Gastrocnemius medialis (tissue), 4 donors: Measurements from ENCODE around the gene CEP83. TPM values are rescaled to one million over a fixed set of nuclear protein-coding genes. Genes with fewer than 3 reads are reported as not detected.

ENCODE experiments used
- ATAC-seq, 2 donors: fragments of 150-250 bp; one replicate each; pipeline ENCODE4 v1.9.1; 2016
- DNase-seq, 2 donors: peaks; one replicate each; pipeline ENCODE4 v3.0.0-alpha.2; 2019
- H3K27ac ChIP-seq, 4 donors: fragments of 200-600 bp; sonication (generic); 1 replicate in 1 of 4; 2 replicates in 3 of 4; pipeline ENCODE4 v1.5.1; 2016 to 2018; ENCODE audit warnings: mild to moderate bottlenecking in 2 of 4, moderate library complexity in 1 of 4
- H3K27me3 ChIP-seq, 3 donors: fragments of 200-600 bp; sonication (generic) in 2 of 3; 1 replicate in 1 of 3; 2 replicates in 2 of 3; pipeline versions ENCODE4 v1.5.1 to v1.6.0; 2016 to 2019; ENCODE audit warnings: mild to moderate bottlenecking in 1 of 3, moderate library complexity in 1 of 3
- H3K36me3 ChIP-seq, 2 donors: fragments of 200-600 bp; sonication (generic) in 1 of 2; one replicate each; pipeline ENCODE4 v1.5.1; 2017 to 2018
- H3K4me1 ChIP-seq, 2 donors: fragments of 200-600 bp; sonication (generic) in 1 of 2; one replicate each; pipeline ENCODE4 v1.5.1; 2016 to 2017; ENCODE audit warnings: mild to moderate bottlenecking in 2 of 2
- H3K4me3 ChIP-seq, 4 donors: fragments of 200-600 bp; sonication (generic) in 3 of 4; 1 replicate in 1 of 4; 2 replicates in 3 of 4; pipeline ENCODE4 v1.5.1; 2016 to 2019; ENCODE audit warnings: mild to moderate bottlenecking in 2 of 4
- H3K9me3 ChIP-seq, 3 donors: fragments of 200-600 bp; sonication (generic) in 2 of 3; 1 replicate in 1 of 3; 2 replicates in 2 of 3; pipeline ENCODE4 v1.5.1; 2016 to 2019
- POLR2A ChIP-seq, 2 donors: fragments of 450-650 bp; IDR thresholded peaks; one replicate each; pipeline ENCODE4 v1.6.1; 2017; ENCODE audit warnings: antibody characterized with exemption in 2 of 2, mild to moderate bottlenecking in 2 of 2, moderate library complexity in 2 of 2
- in situ Hi-C, 4 donors: fragments of 200-750 bp; cut with MboI; loops; one replicate each; pipeline versions ENCODE4 v1.15.0 to v1.8.0; 2017; ENCODE audit warnings: low sequenced_read_pairs in 4 of 4
- intact Hi-C: fragments of 100-400 bp; cut with DNase I; formaldehyde crosslinking; loops from one replicate; pipeline ENCODE4 v1.15.1; 2023; ENCODE audit warnings: low total_unique reads
- total RNA-seq, 4 donors: library from RNA; depleted of rRNA; stranded (reverse); fragments of >200 nt; gene quantifications; one replicate each; pipeline versions ENCODE4 v1.1.0 to v1.2.3, GENCODE V29; 2016
- TF ChIP-seq, protein P1 (sequence below), 5 experiments: fragments of 450-650 bp in 3 of 5; fragments of 200-600 bp in 2 of 5; sonication (generic) in 2 of 5; IDR thresholded peaks in 4 of 5; conservative IDR thresholded peaks in 1 of 5; 1 replicate in 4 of 5; 2 replicates in 1 of 5; pipeline ENCODE4 v1.5.1; 2016 to 2019; ENCODE audit warnings: antibody characterized with exemption in 5 of 5, mild to moderate bottlenecking in 3 of 5, moderate library complexity in 3 of 5

The CEP83 gene, protein sequence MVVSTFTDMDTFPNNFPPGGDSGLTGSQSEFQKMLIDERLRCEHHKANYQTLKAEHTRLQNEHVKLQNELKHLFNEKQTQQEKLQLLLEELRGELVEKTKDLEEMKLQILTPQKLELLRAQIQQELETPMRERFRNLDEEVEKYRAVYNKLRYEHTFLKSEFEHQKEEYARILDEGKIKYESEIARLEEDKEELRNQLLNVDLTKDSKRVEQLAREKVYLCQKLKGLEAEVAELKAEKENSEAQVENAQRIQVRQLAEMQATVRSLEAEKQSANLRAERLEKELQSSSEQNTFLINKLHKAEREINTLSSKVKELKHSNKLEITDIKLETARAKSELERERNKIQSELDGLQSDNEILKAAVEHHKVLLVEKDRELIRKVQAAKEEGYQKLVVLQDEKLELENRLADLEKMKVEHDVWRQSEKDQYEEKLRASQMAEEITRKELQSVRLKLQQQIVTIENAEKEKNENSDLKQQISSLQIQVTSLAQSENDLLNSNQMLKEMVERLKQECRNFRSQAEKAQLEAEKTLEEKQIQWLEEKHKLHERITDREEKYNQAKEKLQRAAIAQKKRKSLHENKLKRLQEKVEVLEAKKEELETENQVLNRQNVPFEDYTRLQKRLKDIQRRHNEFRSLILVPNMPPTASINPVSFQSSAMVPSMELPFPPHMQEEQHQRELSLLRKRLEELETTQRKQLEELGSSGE
- total RNA-seq, result 10 to 100 TPM in 2 of 4 donors, 1 to 10 TPM in 2; 3.5 to 19.5 (median 11.2) TPM

DNA sequence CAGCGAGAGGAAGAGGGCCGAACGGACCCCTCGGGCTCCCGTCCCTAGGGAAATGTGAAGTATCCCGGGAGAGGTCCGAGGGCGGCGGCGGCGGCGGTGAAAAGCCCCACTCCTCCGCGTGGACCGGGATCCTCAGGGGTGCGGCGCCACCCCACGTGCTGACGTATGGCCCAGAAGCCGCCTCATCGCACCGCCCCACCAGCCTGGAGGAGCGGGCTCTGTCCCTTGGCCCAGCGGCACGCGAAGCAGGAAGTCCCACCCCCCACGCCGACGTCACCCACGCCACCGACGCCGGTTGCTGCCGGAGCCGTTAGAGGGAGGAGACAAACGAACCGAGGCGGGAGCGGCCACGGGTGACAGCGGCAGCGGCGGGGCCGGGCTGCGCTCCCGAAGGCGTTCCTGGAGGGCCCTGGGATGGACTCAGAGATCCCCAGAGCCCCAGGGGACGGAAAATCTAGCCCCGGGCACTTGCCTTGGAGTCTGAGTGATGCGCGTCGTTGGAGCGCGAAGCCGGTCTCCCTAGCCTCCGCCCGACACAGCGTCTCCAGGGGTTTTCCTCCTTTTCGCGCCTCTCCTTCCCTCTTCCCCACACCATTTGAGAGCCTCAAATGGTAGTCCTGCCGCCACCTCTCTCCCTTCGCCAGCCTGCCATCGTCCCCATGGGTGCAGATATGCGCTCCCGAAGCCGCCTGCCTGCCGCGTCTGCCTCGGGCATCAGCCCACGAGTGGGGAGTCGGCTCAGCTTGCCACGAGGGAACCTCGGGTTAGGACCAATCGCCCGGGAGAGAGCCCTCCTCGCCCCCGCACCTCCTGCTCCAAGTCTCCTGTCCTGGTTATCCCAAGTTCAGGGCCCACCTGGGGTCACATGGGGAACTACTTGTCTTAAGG, at the start of gene CEP83:
CEP83 (minus strand) TSS at position 140 of the 888 bp plus-strand sequence. CDS start 47,377 bp downstream, outside the sequence.
- Histone ChIP-seq H3K9me3 (no peaks in the 10 kb centered on the region), H3K27me3 (no peaks in the 10 kb centered on the region), H3K27ac (peak within 1 kb of the TSS; percentile 91 to 94 (median 93)), H3K4me3 (peak within 1 kb of the TSS; percentile 80 to 94 (median 86)), H3K4me1 (peaks cover 10 to 12% of the 10 kb centered on the region in 2 donors), H3K36me3 (peaks cover 0 to 1% of the 10 kb centered on the region in 2 donors)
- ATAC-seq, result peak; percentile 93 to 94
- DNase-seq, result peak; percentile 93 to 95
- TF ChIP-seq POLR2A (IDR thresholded peaks at IDR 0.05), result peak; percentile 76 to 89
- TF ChIP-seq, protein P1, sequence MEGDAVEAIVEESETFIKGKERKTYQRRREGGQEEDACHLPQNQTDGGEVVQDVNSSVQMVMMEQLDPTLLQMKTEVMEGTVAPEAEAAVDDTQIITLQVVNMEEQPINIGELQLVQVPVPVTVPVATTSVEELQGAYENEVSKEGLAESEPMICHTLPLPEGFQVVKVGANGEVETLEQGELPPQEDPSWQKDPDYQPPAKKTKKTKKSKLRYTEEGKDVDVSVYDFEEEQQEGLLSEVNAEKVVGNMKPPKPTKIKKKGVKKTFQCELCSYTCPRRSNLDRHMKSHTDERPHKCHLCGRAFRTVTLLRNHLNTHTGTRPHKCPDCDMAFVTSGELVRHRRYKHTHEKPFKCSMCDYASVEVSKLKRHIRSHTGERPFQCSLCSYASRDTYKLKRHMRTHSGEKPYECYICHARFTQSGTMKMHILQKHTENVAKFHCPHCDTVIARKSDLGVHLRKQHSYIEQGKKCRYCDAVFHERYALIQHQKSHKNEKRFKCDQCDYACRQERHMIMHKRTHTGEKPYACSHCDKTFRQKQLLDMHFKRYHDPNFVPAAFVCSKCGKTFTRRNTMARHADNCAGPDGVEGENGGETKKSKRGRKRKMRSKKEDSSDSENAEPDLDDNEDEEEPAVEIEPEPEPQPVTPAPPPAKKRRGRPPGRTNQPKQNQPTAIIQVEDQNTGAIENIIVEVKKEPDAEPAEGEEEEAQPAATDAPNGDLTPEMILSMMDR (IDR thresholded peaks at IDR 0.05 in 4 of 5, conservative IDR thresholded peaks at IDR 0.05 in 1 of 5), result no peak
- intact Hi-C loops (loop anchor here (2.0 to 5.0 kb wide), 3 partner anchors 191 to 542 kb away; partner anchors contain the start of genes NDUFA12 and TMCC3), in situ Hi-C loops (no loop called here)

DNA sequence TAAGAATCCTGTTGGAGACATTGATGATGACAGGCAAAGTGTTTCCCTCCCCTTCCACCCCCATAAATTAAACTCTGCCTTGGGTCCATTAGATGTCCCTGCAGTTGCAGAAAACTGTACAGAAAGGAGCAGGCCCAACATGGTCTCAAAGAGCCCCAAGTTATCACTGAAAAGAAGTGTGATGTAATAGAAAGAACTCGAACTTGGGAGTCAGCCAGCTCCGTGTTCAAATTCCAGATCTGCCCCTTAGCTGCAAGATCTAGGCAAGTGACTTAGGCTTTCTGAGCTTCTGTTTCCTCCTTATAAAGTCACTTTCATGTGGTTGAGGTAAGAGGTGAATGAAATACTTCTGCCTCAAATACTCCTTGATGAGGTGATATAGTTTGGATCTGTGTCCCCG, 49.6 kb upstream of the CEP83 start:
- no peak overlapping the region for H3K27ac ChIP-seq
- H3K36me3 ChIP-seq, result no peaks in the 10 kb centered on the region
- intact Hi-C loops (no loop called here), in situ Hi-C loops (no loop called here)
- no peaks in the 10 kb centered on the region for H3K27me3 ChIP-seq
- H3K4me1 ChIP-seq, result no peaks in the 10 kb centered on the region
- no peaks in the 10 kb centered on the region for H3K9me3 ChIP-seq
- TF ChIP-seq, protein P1 (IDR thresholded peaks at IDR 0.05 in 4 of 5, conservative IDR thresholded peaks at IDR 0.05 in 1 of 5), result no peak
- no peak for TF ChIP-seq POLR2A (IDR thresholded peaks at IDR 0.05)
- no peak for DNase-seq
- no peak for ATAC-seq
- no peak overlapping the region for H3K4me3 ChIP-seq

DNA sequence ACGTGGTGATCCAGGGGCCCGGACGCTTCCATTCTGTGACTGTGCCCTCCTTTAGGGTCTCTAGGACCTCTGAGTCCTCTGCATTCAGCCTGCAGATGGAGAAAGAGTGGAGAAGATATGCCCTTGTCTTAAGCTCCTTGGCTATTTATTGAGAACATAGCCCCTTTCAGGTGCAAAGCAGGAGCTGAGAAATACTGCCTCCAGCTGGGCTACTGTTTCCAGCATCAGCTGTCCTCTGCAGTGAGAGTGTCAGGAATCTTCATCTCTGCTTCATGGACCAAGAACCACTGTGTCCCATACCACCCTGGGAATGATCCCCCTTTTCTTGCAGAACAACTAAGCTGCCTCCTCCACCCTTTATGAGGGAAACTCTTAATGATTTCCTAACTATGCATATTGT, 47.8 kb upstream of the CEP83 start:
- ATAC-seq (no peak), DNase-seq (no peak)
- H3K36me3 ChIP-seq, result no peaks in the 10 kb centered on the region
- intact Hi-C loops, result no loop called here
- no peak overlapping the region for H3K27ac ChIP-seq
- in situ Hi-C loops, result no loop called here
- H3K4me1 ChIP-seq, result no peaks in the 10 kb centered on the region
- no peak overlapping the region for H3K4me3 ChIP-seq
- no peaks in the 10 kb centered on the region for H3K9me3 ChIP-seq
- TF ChIP-seq, protein P1 (IDR thresholded peaks at IDR 0.05 in 4 of 5, conservative IDR thresholded peaks at IDR 0.05 in 1 of 5), result no peak
- no peak for TF ChIP-seq POLR2A (IDR thresholded peaks at IDR 0.05)
- H3K27me3 ChIP-seq, result no peaks in the 10 kb centered on the region

DNA sequence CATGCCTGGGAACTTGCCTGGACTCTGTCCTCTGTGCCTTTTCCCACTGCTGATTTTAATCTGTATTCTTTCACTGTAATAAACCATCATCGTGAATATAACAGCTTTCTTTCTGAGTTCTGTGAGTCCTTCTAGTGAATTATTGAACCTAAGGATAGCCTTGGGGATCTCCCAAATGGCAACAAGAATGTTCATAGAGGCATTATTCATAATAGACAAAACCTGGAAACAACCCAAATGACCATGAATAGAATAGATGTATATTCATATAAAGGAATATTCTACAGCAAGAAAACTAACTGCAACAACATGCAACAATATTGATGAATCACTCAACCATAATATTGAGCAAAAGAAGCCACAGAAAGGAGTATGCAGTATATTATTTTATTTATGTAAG, 44.7 kb upstream of the CEP83 start:
- Histone ChIP-seq H3K27ac (no peak overlapping the region), H3K27me3 (no peaks in the 10 kb centered on the region), H3K4me3 (no peak overlapping the region), H3K9me3 (no peaks in the 10 kb centered on the region), H3K4me1 (no peaks in the 10 kb centered on the region), H3K36me3 (no peaks in the 10 kb centered on the region)
- DNase-seq (no peak), ATAC-seq (no peak)
- intact Hi-C loops, result no loop called here
- in situ Hi-C loops, result no loop called here
- no peak for TF ChIP-seq POLR2A (IDR thresholded peaks at IDR 0.05)
- TF ChIP-seq, protein P1 (IDR thresholded peaks at IDR 0.05 in 4 of 5, conservative IDR thresholded peaks at IDR 0.05 in 1 of 5), result no peak
